Activated CD8-positive, alpha-beta memory T cell treated with anti-CD3 and anti-CD28 coated beads, Interleukin-2, amount 50 U/mL, for 24 hours (primary cell): ENCODE data around the gene TOM1L1.

Source experiments
- DNase-seq: peaks from one replicate; pipeline ENCODE4 v3.0.0-alpha.2; 2020; ENCODE audit errors: extremely low read depth

TOM1L1 gene

DNA sequence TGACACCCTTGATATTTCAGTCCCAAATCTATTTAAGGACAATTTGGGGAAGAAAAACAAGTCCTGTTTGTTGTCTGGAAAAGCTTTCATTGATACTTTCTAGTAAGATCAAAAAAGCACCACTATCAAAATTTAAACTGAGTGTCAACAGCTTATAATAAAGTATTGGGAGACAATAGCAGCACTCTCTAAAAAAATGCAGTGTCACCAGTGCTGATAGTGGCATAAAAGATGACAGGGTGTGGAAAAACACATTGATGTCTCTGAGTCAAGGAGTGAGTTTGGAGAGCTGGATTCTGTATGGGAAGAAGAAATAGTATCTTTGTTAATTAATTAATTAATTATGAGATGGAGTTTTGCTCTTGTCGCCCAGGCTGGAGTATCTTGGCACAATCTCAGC is 8.3 kb upstream of the TOM1L1 start:
- no peak for DNase-seq

DNA sequence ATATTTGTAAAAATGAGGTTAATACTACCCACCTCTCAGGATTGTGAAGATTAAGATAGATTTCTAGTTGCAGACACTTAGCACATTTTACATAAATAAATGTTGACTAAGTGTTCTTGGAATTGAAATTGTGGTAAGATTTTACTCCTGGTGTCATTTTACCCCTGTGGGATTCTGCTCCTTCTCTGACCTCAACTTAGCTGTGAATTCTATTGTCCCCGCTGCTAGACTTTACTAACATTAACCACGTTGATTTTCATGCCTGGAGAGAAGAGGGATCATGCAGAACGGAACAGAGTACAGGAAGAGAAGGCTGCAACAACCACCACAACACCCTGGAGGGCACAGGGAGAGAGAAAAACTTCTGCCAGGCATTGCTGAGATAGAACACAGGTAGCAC is 2.1 kb upstream of the TOM1L1 start:
- DNase-seq, result no peak

DNA sequence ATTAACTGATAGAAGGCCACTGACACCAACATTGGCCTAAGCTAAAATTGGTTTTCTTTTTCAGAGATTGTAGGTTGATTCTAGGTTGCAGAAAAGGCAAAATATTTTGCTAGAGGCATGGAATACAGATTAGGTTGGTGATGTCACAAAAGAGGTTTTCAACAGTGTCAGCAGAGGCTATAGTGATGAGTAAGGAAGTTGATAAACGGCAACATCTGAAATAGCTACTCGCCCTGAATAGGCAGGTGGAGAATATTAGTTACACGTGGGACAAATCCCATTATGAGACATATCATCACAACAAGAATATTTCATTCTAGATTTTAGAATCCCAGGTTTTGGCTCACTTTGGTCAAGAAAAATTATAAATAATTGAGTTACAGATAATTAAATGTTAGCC is 1.5 kb upstream of the TOM1L1 start:
- no peak for DNase-seq

DNA sequence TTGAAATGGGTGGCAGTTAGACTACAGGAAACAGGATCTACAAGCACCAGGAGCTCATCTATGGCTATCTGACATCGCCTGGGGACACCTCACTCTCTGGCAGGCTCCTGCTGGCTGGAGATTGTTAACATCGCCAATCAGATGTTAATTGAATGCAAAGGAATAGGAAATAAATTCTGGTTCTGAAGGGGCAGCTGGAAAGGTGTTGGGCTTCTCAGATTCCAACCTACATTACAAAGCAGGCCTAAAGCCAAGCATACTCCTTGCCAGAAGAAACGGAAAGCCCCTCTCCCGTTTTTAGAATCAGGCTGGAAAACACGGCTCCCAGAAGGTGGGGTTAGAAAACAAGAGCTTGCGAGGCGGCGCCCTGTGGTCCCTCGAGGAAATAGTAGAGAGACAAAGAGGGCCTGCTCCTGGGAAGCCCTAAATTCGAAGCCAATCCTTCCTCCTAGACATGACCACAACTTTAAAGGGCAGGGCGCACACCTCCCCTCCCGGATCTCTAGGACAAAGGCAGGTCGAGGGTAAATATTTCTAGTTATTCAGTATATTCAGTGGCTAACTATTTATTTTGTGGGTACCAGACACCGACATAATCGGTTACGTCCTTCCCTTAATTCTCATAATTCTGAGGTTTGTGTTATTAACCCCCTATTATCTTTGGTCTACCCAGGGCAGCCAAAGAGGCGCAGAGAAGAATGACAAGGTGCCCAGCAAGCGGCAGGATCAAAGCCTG is 763 bp upstream of the TOM1L1 start:
- no peak for DNase-seq

DNA sequence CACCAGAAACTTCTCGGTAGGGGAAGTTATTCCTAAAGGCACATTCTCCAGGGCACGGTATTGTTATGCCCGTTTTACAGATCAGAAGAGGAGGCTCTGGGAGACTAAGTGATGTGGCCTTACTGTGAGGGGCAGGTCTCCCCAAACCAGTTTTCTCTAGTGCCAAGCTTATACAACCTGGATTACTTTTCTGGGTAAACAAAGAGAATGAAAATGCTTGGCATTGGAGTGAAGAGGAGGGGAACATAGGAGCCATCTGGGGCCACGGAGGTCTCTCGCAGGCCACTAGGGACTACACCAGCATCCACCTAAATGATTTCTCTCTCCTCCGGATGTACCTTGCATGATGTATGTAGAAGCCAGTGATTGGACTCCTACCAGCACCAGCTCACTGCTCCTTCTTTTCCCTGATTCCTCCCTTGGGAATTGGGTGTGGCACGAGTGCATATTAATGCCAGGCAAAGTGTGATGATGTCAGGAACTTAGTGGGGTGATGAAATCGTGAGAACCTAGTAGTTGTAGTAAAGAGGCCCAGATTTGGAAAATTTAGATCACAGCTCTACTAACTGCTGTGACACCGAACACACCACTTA is 674 bp downstream of the TOM1L1 start:
- DNase-seq, result no peak

DNA sequence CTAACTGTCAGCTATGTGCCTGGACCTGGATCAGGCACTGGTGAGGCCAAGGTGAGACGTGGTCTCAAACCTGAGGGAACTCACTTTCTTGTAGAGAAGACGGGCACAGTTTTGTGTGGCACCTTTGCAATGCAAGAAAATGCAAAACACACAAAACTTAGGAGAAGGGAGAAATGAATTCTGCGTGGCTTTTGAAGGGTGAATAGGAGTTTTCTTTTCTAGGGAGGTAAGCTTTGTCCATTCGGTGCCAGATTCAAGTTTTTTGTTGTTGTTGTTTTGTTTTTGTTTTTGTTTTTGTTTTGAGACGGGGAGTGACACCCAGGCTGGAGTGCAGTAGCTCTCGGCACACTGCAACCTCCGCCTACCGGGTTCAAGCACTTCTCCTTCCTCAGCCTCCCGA is 1.4 kb downstream of the TOM1L1 start:
- DNase-seq, result no peak

DNA sequence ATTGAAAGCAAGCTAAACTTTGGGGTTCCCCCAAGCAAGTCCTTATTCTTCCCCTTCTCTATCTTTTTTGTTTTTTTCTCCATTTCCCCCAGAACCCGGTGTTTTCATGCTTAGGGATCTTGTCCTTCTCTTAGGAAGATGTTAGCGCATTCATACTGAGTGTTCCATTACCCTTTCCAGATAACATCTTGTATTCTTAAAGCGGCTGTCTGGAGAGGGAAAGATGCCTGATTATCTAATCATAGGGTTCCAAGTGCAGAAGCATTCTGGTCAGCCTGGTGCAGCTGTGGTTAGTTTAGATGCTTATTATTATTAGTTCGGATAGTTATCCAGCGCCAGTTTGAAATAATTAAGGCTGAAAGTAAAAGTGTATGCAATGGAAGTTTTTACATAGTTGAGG is 2.0 kb downstream of the TOM1L1 start:
- no peak for DNase-seq

DNA sequence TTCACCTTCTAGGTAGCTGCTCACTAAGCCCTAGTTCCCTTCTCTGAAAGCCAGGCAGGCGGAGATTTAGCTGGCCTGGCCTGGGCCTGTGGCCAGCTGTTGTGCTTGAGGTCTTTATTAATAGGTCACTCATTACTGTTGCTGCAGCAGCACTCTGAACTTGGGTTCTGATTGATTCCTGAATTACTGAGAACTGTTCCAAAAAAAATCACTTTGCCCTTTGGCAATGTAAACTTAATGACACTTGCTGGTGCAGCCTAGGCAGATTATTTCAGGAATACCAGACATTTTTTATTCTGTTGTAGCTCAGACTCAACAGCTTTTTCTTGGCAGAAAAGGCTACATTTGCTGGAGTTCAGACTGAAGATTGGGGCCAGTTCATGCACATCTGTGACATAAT is 2.7 kb downstream of the TOM1L1 start:
- DNase-seq, result no peak

DNA sequence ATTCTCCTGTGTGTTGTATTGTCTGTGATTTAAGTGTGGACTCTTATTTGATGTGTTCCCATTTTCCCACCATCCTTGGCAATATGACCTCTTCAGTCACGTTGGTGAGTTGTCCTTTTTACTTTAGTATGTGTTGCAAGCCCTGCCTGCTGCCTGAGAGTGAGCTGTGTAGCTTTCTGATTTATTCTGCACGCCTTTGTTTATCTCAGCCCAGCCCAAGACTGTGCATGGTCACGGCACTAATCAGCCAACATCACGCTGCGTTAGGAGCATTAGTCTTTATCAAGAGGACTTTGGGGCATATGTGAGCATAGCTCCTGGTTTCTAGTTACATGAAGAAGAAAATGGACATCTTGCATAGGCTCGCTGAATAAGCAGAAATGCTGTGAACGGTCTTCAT is 6.0 kb downstream of the TOM1L1 start:
- DNase-seq, result no peak

DNA sequence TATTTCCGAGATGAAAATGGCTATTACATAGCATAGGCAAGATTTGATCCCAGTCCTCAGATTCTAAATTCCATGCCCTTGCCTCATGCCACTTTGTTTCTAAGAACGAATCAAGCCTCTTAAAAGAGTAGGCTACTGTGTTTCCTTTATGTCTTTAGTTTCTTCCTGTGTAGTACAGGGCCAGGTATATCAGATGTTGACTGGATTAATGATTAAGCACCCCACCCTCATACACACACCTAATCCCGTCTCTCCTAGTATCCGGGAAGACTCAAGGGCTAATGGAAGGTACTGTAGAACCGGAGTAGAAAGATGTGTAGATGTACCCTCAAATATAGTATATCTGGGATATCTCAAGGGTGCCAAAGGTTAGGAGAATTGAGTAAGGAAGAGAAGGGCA is 6.7 kb downstream of the TOM1L1 start:
- no peak for DNase-seq

DNA sequence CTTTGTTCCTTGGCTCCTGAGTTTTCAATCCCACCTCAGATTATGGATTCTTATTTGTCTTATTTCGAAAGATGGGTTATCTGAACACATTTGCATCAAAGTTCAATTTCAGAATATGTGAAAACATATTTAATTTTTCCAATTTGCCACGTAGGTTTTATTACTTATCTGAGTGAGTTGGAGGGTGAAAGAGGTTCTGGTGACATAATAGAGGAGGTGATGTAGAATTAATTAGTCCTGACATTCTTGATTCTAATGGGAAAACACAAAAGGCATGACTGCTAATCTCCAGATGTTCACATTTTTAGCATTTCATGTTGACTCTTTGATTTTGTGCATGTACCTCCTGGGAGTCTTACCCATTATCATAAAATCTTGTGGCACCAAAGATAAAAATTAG is 9.1 kb downstream of the TOM1L1 start:
- DNase-seq, result no peak

DNA sequence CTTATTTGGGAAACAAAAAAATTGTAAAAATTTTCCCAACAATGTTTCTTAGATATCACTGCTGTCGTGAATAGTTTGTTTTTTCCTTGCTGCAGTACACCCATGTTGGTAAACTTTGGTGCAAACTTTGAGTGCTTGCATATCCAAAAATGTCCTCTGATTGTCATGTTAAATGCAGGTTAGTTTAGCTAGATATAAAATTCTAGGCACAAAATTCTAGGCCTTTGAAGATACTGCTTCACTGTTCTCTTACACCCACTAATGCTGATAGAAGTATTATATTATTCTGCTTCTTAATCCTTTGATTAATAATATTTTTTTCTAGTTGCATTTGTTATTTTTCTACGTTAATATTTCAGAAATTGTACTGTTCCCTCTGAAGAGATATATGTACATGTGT is 16.1 kb downstream of the TOM1L1 start:
- no peak for DNase-seq

DNA sequence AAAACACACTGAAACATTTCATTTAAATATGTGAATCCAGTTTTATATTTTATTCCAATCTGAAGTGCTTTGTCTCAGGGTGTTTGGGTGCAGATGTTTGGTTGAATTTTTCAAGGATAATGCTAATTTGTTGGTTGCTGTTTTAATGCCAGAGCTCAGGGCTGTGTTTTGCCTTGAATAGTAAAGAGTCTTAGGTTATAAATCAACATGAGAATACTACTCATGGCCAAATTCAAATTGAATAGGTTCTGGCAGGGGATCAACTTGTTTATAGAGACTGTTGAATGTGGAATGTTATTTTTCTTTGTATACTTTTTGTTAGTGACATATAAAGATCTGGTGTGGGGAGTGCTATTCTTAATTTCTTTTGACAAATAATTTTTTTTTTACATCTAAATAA is 18.8 kb downstream of the TOM1L1 start:
- DNase-seq, result no peak

DNA sequence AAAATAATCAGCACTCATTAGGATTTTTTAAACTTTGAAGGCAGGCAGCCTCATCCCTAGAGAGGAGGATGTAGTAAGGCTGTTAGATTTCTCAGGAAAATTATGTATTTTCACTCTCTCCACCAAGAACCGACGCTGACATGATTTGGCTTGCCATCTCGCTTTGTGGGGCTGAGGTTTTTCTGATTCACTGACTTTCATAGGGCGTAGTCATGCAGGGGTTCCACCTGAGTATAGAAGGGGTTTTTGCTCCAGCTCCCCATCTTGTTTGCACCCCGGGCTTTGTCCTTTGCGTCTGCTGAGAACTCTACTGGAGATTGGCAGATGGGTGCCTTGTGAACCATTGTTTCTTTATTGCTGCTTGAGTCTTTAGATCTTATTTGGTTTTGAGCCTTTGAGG is 20.2 kb downstream of the TOM1L1 start:
- DNase-seq, result no peak

DNA sequence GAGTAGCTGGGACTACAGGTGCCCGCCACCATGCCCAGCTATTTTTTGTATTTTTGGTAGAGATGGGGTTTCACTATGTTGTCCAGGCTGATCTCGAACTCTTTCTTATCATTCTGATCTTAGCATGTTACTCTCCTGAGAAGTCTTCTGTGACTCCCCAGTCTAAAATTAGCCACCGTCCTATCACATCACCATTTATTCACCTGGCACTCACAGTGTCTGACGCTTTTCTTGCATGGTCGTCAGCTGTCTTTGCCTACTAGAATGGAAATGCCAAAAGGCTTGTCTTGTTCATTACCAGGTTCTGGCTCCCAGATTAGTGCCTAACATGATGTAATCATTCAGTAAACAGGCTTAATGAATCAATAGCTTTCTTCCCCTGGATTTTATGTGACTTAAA is 23.8 kb downstream of the TOM1L1 start:
- no peak for DNase-seq

DNA sequence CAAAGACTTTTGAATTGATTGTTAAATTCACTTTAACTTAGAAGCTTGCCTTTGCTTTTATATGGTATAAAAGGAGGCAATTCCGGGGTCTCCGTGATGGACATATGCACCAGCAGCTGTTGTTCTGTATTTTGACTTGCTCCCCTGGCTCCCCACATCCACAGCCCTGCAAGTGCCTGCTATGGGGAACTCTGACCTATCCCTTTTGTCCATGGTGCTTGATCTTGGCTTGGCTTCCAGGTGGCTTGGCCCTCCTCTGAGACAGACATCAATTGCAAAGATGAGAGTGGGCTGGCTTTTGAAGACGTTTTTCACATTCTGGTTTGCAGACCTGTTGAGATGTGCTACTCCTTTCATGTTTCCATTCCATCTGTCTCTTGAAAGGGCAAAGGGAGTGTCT is 26.9 kb downstream of the TOM1L1 start:
- DNase-seq, result no peak

DNA sequence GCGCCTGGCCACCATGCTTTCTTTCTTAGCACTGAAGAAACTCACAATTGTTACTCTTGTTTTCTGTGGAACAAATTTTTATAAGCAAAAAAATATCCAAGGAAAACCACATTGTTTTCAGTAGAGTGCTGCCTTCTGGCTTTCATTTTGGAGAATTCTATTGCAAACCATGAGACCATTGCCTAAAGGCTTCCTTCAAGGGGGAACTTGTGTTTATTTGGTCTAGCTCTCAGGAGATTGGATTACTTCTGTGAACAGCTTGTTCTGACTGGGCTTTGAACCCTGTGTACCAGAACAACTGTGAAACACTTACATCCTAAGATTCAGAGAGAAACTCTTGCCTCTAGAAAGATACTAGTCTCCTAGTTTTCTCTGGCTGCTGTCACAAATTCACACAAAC is 32.1 kb downstream of the TOM1L1 start:
- no peak for DNase-seq

DNA sequence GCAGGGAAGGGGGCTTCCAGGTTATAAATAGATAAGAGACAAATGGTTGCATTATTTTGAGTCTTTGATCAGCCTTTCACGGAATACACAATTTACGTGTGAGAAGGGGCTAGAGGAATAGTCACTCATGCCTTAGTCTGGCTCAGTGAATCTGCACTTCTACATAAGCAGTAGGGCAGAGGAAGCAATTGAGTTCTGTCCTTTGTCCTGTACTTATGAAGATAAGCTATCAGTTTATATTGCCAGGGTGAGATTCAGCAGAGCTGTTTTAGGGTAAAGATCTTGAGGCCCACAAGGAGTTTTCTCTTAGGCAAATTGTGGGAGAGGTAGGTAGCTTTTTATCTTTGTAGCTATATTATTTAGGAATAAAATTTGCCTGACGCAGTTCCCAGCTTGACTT is 33.3 kb downstream of the TOM1L1 start:
- no peak for DNase-seq

DNA sequence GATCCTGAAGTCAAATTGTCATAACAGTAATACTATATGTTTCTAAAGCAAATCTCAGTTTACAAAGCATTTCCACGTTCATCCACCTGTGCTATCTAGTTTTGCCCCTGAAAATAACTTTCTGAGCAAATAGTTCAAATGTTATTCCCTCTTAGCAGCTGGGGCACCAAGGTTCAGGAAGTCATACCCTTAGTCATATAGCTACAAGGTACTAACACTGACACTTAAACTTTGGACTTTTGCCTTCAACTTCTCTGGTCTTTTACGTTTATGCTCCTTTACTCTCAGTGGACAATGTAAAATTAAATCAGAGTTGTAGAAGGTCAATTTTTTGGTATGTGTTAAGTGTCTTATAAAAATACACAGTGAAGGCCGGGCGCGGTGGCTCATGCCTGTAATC is 34.8 kb downstream of the TOM1L1 start:
- DNase-seq, result no peak

DNA sequence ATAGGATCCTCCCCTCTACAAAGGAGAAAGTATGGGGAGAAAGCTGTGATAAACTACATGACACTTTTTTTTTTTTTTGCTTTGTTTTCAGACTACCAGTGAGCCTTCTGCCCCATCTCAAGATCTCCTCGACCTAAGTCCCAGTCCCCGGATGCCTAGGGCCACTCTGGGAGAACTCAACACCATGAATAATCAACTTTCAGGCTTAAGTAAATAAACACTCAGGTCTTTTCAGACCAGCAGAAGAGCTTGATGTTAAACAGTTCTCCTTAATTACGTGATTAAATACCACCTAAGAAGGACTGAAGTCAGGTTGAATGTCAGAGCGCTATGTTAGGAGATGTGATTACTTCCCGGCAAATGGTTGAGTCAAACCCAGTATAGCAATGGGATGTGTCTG is 36.4 kb downstream of the TOM1L1 start:
- no peak for DNase-seq

DNA sequence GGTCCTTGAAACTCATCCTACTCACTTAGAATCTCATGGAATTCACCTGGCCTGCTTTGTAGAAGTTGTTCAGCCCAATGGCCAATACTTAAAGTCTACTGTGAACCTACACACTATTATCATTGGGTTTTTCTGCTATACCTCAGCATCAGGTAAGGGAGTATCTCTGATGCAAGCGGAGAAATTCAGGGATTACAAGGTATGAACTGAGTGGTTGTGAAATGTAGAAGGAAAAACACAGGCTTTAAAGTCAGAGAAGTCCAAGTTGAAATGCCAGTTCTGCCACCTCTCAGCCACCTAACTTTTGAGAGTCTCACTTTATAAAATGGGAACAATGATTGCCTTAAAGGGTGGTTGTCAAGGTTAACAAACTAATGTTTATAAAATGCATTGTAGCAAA is 36.8 kb downstream of the TOM1L1 start:
- DNase-seq, result no peak

DNA sequence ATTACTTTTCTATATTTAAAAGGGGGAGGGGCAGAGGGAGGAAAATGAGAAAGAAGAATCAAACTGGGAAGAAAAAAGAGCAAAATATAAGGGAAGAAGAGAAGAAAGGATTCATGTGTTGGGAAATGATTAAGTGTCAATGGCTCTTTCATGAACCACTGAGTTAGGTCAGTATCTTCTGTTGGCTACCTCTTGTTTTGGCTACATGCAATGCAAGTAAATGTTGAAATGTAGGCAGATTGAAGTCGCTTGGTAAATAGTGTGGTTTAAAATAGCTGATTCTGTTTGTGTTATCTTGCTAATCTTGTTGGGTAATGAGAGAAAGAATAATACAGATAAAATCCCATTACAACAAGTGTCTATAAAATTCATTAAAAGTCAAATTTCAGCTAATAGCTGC is 40.6 kb downstream of the TOM1L1 start:
- DNase-seq, result no peak

DNA sequence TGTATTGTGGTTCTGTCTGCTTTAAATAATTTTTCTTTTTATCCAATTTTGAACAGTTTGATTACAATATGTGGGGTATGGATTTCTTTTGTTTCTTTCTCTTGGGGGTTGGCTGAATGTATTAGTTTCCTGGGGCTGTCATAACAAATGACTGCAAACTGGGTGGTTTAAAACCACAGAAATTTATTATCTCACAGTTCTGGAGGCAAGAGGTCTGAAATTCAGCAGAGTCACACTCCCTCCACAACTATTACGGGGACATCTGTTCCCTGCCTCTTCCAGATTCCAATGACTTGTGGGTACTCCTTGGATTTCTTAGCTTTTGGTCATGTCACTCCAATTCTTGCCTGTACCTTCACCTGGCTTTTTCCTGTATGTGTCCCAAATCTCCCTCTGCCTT is 44.1 kb downstream of the TOM1L1 start:
- DNase-seq, result no peak

DNA sequence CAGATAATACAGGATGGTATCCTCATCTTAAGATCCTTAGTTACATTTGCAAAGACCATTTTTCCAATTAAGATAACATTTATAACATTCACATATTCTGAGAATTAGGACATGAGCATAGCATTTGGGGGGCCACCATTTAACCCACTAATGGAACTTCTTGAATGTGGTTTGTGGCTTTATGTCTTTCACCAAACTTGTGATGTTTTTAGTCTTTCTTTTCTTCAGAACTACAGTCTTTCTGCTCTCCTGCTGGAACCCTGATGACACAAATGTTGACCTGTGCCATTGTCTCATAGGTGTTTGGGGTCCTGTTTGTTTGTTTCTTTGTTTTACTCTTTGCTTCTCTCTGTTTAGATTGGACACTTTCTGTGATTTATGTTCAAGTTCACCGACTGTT is 44.6 kb downstream of the TOM1L1 start:
- no peak for DNase-seq
